ENCODE results near the gene TPO. TPM values are rescaled to one million over a fixed set of nuclear protein-coding genes. Genes with fewer than 3 reads are reported as not detected.
"Not testable (repeated sequence)": the region's sequence is repeated elsewhere in the genome, so short reads cannot be mapped to it uniquely, and the experiment has no call there.

The TPO gene
- total RNA-seq, 1 donor from 2014 or later = 52.5 TPM

- intact Hi-C loops (cut with DNase I) = no loop called here
- no peak for TF ChIP-seq CTCF (IDR thresholded peaks at IDR 0.05)
- Histone ChIP-seq H3K9me3 (no peaks in the 10 kb centered on the region), H3K27me3 (no peaks in the 10 kb centered on the region), H3K4me3 (no peak overlapping the region), H3K4me1 (no peaks in the 10 kb centered on the region), H3K27ac (no peak overlapping the region), H3K36me3 (no peaks in the 10 kb centered on the region)
- no peak for DNase-seq (ENCODE audit: low spot score in 2 of 2)
Observed at GRCh38 chr2:1486670-1487069, 73.4 kb downstream of the TPO start.

- H3K36me3 ChIP-seq = no peaks in the 10 kb centered on the region
- DNase-seq (ENCODE audit: low spot score in 2 of 2) = no peak
- intact Hi-C loops (cut with DNase I) = no loop called here
- H3K27me3 ChIP-seq = no peaks in the 10 kb centered on the region
- no peaks in the 10 kb centered on the region for H3K9me3 ChIP-seq
- no peak overlapping the region for H3K4me3 ChIP-seq
- H3K4me1 ChIP-seq = no peaks in the 10 kb centered on the region
- no peak for TF ChIP-seq CTCF (IDR thresholded peaks at IDR 0.05)
- no peak overlapping the region for H3K27ac ChIP-seq
Observed at GRCh38 chr2:1487758-1488157, 74.5 kb downstream of the TPO start.

GRCh38 chr2:1488181-1488671, 75.0 kb downstream of the TPO start:
- H3K4me3 ChIP-seq = no peak overlapping the region
- intact Hi-C loops (cut with DNase I) = no loop called here
- H3K27ac ChIP-seq = no peak overlapping the region
- H3K9me3 ChIP-seq = no peaks in the 10 kb centered on the region
- no peak for DNase-seq (ENCODE audit: low spot score in 2 of 2)
- H3K27me3 ChIP-seq = no peaks in the 10 kb centered on the region
- no peak for TF ChIP-seq CTCF (IDR thresholded peaks at IDR 0.05)
- H3K36me3 ChIP-seq = no peaks in the 10 kb centered on the region
- no peaks in the 10 kb centered on the region for H3K4me1 ChIP-seq

GRCh38 chr2:1488851-1489250, 75.6 kb downstream of the TPO start:
- Histone ChIP-seq H3K27me3 (no peaks in the 10 kb centered on the region), H3K36me3 (no peaks in the 10 kb centered on the region), H3K4me3 (no peak overlapping the region), H3K9me3 (no peaks in the 10 kb centered on the region), H3K4me1 (no peaks in the 10 kb centered on the region), H3K27ac (no peak overlapping the region)
- intact Hi-C loops (cut with DNase I) = no loop called here
- no peak for DNase-seq (ENCODE audit: low spot score in 2 of 2)
- TF ChIP-seq CTCF (IDR thresholded peaks at IDR 0.05) = no peak

GRCh38 chr2:1489486-1489885, 76.2 kb downstream of the TPO start:
- no peak for TF ChIP-seq CTCF (IDR thresholded peaks at IDR 0.05)
- DNase-seq (ENCODE audit: low spot score in 2 of 2) = no peak
- Histone ChIP-seq H3K9me3 (no peaks in the 10 kb centered on the region), H3K4me3 (no peak overlapping the region), H3K27ac (no peak overlapping the region), H3K4me1 (no peaks in the 10 kb centered on the region), H3K36me3 (no peaks in the 10 kb centered on the region), H3K27me3 (no peaks in the 10 kb centered on the region)
- intact Hi-C loops (cut with DNase I) = no loop called here

GRCh38 chr2:1490381-1490780, 77.1 kb downstream of the TPO start:
- H3K27me3 ChIP-seq; H3K4me1 ChIP-seq; H3K9me3 ChIP-seq; H3K27ac ChIP-seq; intact Hi-C loops (cut with DNase I); DNase-seq (ENCODE audit: low spot score in 2 of 2); H3K36me3 ChIP-seq; H3K4me3 ChIP-seq: not testable (repeated sequence)
